Colon (tissue), 2 donors: ENCODE measurements around the gene FREY1.

Experiments used
- FAIRE-seq: peaks from 2 replicates; lab custom pipeline; 2012; peaks lifted over from hg19 to GRCh38; lab: Jason Lieb, UNC
- donor health status: control.
- donor health status: control.

The FREY1 gene

DNA sequence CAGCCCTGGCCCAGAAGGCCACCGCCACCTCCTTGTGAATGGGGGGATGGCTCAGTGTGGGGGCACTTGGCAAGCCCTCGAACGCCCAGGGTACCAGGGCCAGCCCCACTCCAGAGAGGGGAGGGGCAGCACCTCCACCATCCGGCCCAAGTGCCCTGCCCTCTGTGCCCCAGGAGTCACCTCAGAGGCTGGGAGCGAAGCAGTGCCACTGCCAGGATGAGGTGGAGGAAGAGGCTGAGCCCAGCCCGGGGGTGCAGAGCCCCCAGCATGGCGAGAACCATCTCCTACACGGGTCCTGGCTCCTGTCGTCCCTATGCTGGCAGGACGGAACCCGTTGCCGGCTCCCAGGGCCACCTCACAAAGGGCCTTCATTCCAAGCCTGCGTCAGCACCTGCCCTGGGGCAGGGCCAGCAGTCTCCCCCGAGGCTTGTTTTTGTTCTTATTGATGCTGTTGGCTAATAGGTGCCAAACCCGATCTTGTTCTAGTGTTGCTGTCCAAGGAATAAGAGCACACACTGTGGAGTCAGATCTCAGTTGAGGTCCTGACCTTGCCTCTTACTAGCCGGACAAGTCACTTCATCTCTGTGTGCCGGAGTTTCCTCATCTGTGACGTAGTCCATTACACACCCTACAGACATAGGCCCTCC lies at the start of gene FREY1:
Gene FREY1, minus strand, starts transcription at position 307 of the 647 bp plus-strand sequence. Its CDS starts 26 bp downstream, at position 281.
- FAIRE-seq, result no peak

- no peak for FAIRE-seq
Measured at GRCh38 chr11:45949992-45950407, 42.9 kb upstream of the FREY1 start.

GRCh38 chr11:45948356-45948755 lies 41.3 kb upstream of the FREY1 start:
- FAIRE-seq, result no peak

- FAIRE-seq, result no peak
Measured at GRCh38 chr11:45947885-45948284, 40.8 kb upstream of the FREY1 start.

GRCh38 chr11:45945397-45945999 lies 38.4 kb upstream of the FREY1 start:
- FAIRE-seq, result no peak

DNA sequence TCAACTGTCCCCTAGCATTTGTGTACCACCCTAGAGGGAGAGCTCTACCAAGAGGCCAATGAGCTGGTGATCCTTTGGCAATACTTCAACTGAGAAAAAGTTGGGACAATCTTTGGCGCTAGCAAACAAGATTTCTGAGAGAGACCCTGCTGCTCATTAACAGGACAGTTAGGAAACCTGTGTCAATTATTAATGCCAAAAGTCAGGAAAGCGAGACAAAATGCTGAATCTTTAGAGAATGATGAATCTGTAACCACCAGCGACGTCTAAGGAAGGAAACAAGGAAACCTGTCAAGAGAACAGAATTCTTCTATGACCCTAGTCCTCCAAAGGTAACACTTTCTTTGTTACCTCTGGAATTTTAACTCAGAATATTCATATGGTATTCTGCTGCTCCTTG lies 35.3 kb upstream of the FREY1 start:
- no peak for FAIRE-seq

DNA sequence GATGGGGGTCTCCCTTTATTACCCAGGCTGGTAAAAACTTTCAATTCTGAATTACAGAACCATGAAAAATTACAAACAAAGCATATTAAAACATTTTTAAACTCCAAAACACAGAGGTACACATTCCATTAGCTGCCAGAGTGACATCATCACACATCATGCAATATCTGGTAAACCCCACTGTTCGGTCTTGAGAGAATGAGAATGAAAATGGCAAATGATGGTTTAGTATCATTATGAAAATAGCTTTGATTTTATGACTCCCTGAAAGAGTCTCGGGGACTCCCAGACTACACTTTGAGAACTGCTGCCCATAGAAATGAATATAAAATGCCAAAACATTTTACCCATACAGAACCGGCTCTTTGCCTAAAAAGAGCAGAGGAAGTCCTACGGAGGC lies 34.2 kb upstream of the FREY1 start:
- no peak for FAIRE-seq

- FAIRE-seq, result no peak
Measured at GRCh38 chr11:45939836-45940235, 32.8 kb upstream of the FREY1 start.

GRCh38 chr11:45937916-45938315 lies 30.8 kb upstream of the FREY1 start:
- no peak for FAIRE-seq

DNA sequence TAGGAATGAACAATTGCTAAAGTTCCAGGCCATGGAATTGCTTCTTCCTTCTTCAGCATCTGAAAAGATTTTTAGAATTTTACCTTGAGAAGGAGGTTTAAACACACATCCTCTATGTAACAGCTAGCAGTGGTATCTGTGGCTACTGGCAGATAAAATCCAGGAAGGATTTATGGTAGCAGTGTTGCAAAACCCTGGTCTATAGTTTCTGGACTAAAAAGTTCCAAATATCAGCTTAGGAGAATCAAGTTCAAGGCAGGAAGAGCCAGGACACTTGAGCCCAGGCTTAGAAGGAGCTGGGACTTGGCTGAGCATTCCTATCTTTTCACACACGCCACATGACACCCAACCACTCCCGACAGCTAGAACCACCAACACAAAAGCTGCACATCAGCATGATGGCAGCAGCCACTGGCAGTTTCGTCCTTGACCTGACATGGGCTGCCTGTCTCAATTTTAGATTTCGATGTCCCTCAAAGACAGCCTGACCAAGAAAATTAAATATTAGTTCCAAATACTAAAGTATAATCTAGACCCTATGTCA lies 29.5 kb upstream of the FREY1 start:
- FAIRE-seq, result no peak

DNA sequence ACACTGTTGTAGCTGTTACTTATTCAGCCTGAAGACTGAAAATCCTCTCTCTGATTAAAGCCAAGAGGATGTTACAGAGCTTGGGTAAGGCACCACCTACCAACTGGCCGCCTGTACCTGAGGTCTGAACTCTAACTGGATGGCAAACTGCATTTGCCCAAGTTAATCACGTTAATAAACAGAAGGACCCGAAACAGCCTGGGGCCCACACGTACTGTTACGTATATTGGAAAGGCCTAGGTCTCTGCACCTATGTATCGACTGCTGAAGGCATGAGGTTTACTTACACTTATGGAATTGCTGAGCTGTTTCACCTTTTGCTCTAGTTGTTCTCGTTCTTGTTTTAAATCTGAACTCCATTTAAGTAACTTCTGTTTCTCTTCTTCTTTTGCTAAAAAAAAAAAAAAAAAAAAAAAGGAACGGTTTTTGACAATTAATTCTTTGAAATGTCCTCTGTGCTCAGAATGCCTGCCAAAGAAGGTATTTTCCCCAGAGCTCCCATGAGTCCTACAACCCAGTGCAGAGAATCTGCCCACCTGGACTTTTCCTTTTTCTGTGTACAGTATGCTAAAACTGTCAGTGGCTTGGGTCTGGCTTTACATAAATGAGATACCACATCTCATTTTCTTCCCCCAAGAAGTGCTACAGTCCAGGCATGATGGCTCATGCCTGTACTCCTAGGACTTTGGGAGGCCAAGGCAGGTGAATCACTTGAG lies 28.4 kb upstream of the FREY1 start:
- no peak for FAIRE-seq

- no peak for FAIRE-seq
Measured at GRCh38 chr11:45934580-45935318, 27.7 kb upstream of the FREY1 start.

DNA sequence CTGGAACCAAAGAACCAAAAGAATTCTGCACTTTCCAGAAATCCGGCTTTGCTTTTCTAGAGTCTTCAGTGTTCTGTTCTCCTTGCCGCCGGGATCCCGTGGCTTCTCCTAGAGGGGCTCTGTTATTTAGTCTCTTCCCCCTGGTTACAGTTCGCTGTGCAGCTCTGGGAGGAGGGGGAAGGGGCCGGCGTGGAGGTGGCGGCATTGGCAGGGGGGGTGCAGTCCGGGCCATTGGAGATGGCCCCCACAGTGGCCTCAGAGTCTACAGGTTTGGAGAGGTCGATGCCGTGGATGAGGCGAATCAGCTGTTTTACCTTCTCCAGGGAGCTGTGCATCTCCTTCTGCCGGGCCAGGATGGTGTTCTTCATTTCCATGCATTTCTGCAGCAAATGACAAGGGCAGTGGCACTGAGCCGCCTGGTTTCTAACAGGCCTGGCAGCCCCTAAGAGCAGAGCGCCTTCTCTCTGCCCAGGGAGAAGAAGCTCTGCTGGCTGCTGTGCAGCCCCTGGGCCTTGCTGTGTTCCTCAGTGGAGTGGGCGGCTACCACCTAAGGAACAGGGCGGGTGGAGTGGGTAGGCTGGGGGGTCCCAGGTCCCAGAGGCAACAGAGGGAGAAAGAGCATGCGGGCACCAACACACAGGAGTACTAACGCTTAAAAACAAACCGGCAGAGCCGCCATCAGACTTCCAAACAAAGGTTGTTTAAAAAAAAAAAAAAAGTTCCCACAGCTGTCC lies 26.9 kb upstream of the FREY1 start:
- no peak for FAIRE-seq

DNA sequence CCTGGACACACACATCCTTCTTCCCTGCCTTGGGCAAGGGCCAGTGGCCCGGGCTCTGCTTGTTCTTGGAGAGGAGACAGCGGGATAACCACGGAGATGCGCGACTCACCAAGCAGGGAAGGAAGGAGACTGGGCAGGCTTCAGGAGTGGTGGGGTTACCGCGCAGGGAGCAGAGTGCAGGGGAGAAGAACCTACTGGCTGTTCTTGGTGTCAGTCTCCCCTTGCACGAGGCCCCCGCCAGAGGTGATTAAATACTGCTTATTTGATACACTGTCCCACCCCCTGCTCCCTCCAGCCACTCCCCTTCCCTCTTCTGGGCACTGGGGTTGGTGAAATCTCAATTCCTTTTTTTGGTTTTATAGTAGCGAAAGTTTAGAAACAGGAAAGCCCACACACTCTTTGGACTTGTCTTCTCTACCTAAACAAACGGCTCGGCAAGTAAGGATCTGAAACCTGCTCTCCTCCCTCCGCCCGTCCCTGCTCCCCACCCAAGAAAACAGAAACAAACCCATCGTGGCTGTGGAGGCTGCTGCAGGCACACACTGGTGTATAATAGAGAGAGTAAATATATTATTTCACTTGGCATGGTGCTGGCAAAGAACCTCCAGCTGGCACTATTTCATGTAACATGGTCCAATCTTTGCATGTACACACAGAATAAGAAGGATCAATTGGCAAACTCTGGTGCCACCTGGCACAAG lies 26.2 kb upstream of the FREY1 start:
- FAIRE-seq, result no peak

DNA sequence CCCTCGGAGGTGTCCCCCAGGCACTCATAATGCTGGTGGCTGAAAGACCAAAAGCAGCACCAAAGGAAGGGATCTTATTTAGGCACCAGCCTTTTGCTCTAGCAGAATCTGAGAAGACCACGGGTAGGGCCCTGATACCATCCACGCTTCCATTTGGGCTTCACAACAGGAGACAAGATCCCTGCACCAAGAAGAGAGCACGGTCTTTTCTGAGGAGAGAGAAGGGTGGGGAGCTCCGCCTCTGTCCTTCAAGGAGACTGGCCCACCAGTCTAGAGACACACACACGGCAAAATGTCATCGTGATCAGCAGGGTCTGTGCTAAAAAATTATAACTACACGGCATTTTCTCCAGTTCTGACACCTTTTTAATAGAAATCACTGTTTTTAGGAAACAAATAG lies 25.1 kb upstream of the FREY1 start:
- no peak for FAIRE-seq

DNA sequence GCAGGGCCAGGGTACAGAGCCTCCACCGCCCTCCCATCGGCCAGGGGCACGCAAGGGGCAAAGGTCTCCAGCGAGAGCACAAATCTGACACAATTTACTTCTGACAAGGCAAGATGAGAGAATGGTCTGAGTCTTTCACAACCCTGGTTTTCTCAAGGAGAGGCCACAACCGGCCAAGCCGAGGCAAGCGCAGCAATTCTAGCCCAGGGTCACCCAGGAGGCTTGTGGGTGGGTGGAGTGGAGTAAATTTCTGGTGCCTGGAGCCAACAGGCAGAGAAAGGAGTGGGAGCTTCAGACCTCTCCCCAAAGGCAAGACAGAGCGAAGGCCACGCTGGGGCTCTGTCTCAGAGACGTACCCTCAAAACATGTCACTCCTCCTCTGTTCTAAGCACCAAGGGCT lies 24.7 kb upstream of the FREY1 start:
- no peak for FAIRE-seq

GRCh38 chr11:45930951-45931570 lies 24.0 kb upstream of the FREY1 start:
- no peak for FAIRE-seq

- FAIRE-seq, result no peak
Measured at GRCh38 chr11:45930031-45930794, 23.1 kb upstream of the FREY1 start.

DNA sequence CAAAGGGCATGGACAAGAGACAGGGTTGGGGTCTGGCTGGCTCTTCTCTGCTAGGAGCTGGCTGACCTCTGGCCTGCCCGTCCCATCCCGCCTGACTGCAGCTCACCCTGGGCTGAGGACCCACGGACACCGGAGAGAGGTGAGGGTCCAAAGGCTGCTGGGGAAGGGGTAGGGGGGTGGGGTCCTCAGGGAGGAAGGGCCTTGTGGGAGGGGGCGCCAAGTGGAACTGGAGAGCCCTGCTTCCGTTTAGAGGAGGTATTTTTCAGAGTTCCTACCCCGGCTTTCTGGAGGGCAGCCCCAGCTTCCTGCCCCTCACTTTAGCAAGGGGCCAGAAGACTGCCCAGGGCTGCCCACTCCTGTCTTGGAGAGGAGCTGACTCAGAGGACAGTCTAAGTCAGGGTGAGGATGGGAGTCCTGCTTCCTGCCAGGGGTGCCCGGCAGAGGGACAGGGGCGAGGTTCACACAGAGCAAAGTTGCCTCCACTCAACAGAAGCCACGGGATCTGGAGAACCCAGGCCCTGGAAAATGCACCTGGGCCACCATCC lies 22.5 kb upstream of the FREY1 start:
- no peak for FAIRE-seq
